HPDE6-E6E7 (cell line): Measurements from ENCODE around the gene MAEA.

Experiments
- DNase-seq: peaks from one replicate; pipeline ENCODE4 v3.0.0; 2011; ENCODE audit warnings: missing footprints; ENCODE audit errors: extremely low spot score

Gene MAEA

GRCh38 chr4:1289207-1290164, at the start of gene MAEA:
MAEA (plus strand) TSS chr4:1289891; CDS start chr4:1289914, 23 bp downstream.
- peak; percentile 99 for DNase-seq

GRCh38 chr4:1239950-1240307, 49.8 kb upstream of the MAEA start:
- DNase-seq: no peak

- DNase-seq: no peak
These were observed 48.8 kb upstream of the MAEA start for GRCh38 chr4:1240721-1241465.

GRCh38 chr4:1241466-1241935, 48.2 kb upstream of the MAEA start:
- DNase-seq: no peak

- DNase-seq: no peak
These were observed 47.7 kb upstream of the MAEA start for GRCh38 chr4:1241936-1242505.

- no peak for DNase-seq
These were observed 46.9 kb upstream of the MAEA start for GRCh38 chr4:1242506-1243450.

GRCh38 chr4:1243451-1244080, 46.1 kb upstream of the MAEA start:
- no peak for DNase-seq

GRCh38 chr4:1244081-1244977, 45.4 kb upstream of the MAEA start:
- DNase-seq: no peak

- DNase-seq: no peak
These were observed 44.7 kb upstream of the MAEA start for GRCh38 chr4:1244978-1245471.

- no peak for DNase-seq
These were observed 44.1 kb upstream of the MAEA start for GRCh38 chr4:1245481-1246051.

- no peak for DNase-seq
These were observed 43.4 kb upstream of the MAEA start for GRCh38 chr4:1246111-1246881.

- no peak for DNase-seq
These were observed 42.5 kb upstream of the MAEA start for GRCh38 chr4:1246901-1247863.

- peak; percentile 44 for DNase-seq
These were observed 41.8 kb upstream of the MAEA start for GRCh38 chr4:1247864-1248244.

GRCh38 chr4:1248245-1249147, 41.2 kb upstream of the MAEA start, which contains the start of gene CTBP1:
CTBP1 (minus strand) TSS chr4:1249130; CDS start chr4:1241331, 7,799 bp downstream.
- DNase-seq: peak; percentile 88

- peak; percentile 81 for DNase-seq
These were observed 40.5 kb upstream of the MAEA start for GRCh38 chr4:1249148-1249730.
